Spleen (tissue), 7 donors: Measurements from ENCODE around the gene SIRPA.

ENCODE experiments used
- POLR2A ChIP-seq, 3 donors: fragments of 450-650 bp; IDR thresholded peaks; one replicate each; pipeline ENCODE4 v1.5.1; 2017; ENCODE audit warnings: antibody characterized with exemption in 3 of 3, mild to moderate bottlenecking in 1 of 3
- POLR2AphosphoS5 ChIP-seq, 3 donors: sonication (generic); formaldehyde crosslinking; IDR thresholded peaks; one replicate each; pipeline ENCODE4 v1.5.1; 2017; ENCODE audit warnings: antibody characterized with exemption in 3 of 3
- TF ChIP-seq, protein P1 (sequence below), 11 experiments: fragments of 200-600 bp in 7 of 11; fragments of 450-650 bp in 4 of 11; sonication (generic) in 4 of 11; IDR thresholded peaks in 8 of 11; conservative IDR thresholded peaks in 3 of 11; 1 replicate in 7 of 11; 2 replicates in 4 of 11; pipeline versions ENCODE4 v1.4.0 to v1.8.0; 2016 to 2021; ENCODE audit warnings: antibody characterized with exemption in 11 of 11, inconsistent platforms in 4 of 11, mild to moderate bottlenecking in 1 of 11
- donor health status: DM: no; HTN: no; CAD: no; lungs with moderate emphysema.
- donor health status: DM: no; HTN: no; CAD: no.
- donor health status: DM: no; HTN: no; CAD: no.

DNA sequence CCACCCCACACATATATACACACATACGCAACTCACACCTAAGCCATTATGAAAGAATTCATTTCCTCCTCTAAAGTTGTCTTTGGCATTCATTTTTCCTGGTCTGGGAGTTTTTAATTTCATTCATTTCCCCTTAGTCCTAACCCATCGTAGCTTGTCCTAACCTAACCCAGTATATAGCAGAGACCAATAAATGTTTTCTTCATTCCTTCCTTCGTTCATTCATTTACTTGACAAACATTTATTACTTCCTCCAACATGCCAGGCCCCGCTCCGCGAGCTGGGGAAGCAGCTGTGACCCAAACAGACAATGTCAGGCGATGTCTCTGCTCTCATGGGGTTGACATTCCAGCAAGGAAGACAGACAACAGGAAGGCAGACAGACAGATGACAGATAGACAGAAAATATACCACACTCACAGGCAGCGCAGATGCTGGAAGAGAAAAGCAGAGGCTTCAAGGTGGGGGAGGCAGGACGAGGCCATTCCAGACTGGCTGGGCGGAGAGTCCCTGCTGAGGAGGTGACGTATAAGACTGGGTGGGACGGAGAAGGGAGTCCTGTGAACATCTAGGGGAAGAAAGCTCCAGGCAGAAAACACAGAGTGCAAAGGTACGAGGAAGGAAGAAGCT lies 33.7 kb upstream of the SIRPA start:
- TF ChIP-seq, protein P1, sequence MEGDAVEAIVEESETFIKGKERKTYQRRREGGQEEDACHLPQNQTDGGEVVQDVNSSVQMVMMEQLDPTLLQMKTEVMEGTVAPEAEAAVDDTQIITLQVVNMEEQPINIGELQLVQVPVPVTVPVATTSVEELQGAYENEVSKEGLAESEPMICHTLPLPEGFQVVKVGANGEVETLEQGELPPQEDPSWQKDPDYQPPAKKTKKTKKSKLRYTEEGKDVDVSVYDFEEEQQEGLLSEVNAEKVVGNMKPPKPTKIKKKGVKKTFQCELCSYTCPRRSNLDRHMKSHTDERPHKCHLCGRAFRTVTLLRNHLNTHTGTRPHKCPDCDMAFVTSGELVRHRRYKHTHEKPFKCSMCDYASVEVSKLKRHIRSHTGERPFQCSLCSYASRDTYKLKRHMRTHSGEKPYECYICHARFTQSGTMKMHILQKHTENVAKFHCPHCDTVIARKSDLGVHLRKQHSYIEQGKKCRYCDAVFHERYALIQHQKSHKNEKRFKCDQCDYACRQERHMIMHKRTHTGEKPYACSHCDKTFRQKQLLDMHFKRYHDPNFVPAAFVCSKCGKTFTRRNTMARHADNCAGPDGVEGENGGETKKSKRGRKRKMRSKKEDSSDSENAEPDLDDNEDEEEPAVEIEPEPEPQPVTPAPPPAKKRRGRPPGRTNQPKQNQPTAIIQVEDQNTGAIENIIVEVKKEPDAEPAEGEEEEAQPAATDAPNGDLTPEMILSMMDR (IDR thresholded peaks at IDR 0.05 in 8 of 11, conservative IDR thresholded peaks at IDR 0.05 in 3 of 11), result no peak
- TF ChIP-seq POLR2AphosphoS5 (IDR thresholded peaks at IDR 0.05), result no peak
- no peak for TF ChIP-seq POLR2A (IDR thresholded peaks at IDR 0.05)
